ENCODE measurements around the gene HEMK1.

GRCh38 chr3:50622881-50623280 lies 53.6 kb downstream of the HEMK1 start:
- TF ChIP-seq POLR2AphosphoS5 (IDR thresholded peaks at IDR 0.05) (no peak), CTCF (IDR thresholded peaks at IDR 0.05) (no peak), POLR2A (IDR thresholded peaks at IDR 0.05) (no peak)

Measured in upper lobe of left lung (tissue), 4 donors.